Activated B cell treated with CpG ODN at 0.5 μM for 24 hours (primary cell): ENCODE results near the gene PLAAT4. TPM values are rescaled to one million over a fixed set of nuclear protein-coding genes. Genes with fewer than 3 reads are reported as not detected.
"Not testable (repeated sequence)": the region's sequence is repeated elsewhere in the genome, so short reads cannot be mapped to it uniquely, and the experiment has no call there.

ENCODE experiments used
- ATAC-seq: fragments of 200-7000 bp; cut with Tn5 transposase; one replicate; pipeline ENCODE4 v1.10.0; 2021; ENCODE audit warnings: low read depth, mild to moderate bottlenecking, moderate library complexity
- CTCF ChIA-PET: fragments of 350-600 bp; sonication (Branson Sonifier 250); formaldehyde crosslinking; loops from one replicate; lab custom pipeline; 2021; ENCODE audit warnings: antibody characterized with exemption; lab: Charles Lee
- POLR2A ChIA-PET: fragments of 350-600 bp; sonication (Branson Sonifier 250); formaldehyde crosslinking; loops from one replicate; lab custom pipeline; 2021; ENCODE audit warnings: antibody characterized with exemption; lab: Charles Lee
- DNase-seq: peaks from one replicate; pipeline ENCODE4 v3.0.0; 2022
- H3K27ac Mint-ChIP-seq: one replicate; pipeline ENCODE4 v1.8.0; 2020; ENCODE audit warnings: mixed read lengths
- H3K27me3 Mint-ChIP-seq: one replicate; pipeline ENCODE4 v1.8.0; 2021; ENCODE audit warnings: mixed read lengths
- H3K36me3 Mint-ChIP-seq: one replicate; pipeline ENCODE4 v1.8.0; 2021; ENCODE audit warnings: low read depth, mixed read lengths
- H3K4me1 Mint-ChIP-seq: one replicate; pipeline ENCODE4 v1.8.0; 2021; ENCODE audit warnings: mixed read lengths
- H3K4me3 Mint-ChIP-seq: one replicate; pipeline ENCODE4 v1.8.0; 2020; ENCODE audit warnings: mild to moderate bottlenecking, mixed read lengths
- H3K9me3 Mint-ChIP-seq: one replicate; pipeline ENCODE4 v1.8.0; 2020; ENCODE audit warnings: mixed read lengths
- intact Hi-C: fragments of 100-400 bp; cut with micrococcal nuclease; formaldehyde crosslinking; loops from one replicate; pipeline ENCODE4 v1.15.1; 2024
- total RNA-seq: library from RNA; stranded (reverse); gene quantifications from 2 replicates; pipeline ENCODE4 v1.2.3, GENCODE V29; 2022
- TF ChIP-seq, protein P1 (sequence below): fragments of 200-600 bp; IDR thresholded peaks from one replicate; pipeline ENCODE4 v1.8.0; 2022; ENCODE audit warnings: antibody characterized with exemption, mild to moderate bottlenecking

The PLAAT4 gene
- total RNA-seq, 1 donor from 2014 or later: 4.7 TPM

DNA sequence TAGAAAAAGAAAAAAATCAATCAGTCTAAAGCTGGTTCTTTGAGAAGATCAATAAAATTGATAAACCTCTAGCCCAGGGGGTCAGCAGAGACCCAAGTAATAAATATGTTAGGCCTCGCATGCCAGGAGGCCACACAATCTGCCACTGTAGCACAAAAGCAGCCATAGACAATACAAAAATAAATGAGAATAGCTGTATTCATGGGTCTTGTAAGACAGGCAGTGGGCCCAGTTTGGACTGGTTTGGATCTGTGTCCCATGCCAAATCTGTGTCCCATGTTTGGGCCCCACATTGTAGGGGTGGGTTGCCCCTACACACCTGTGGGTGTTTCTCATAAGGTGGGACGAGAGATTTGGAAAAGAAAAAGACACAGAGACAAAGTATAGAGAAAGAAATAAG lies 6.6 kb upstream of the PLAAT4 start:
- Mint-ChIP-seq H3K4me1 (peaks cover 19% of the 10 kb centered on the region), H3K27me3 (peaks cover 6% of the 10 kb centered on the region)
- CTCF ChIA-PET: no interaction called here

DNA sequence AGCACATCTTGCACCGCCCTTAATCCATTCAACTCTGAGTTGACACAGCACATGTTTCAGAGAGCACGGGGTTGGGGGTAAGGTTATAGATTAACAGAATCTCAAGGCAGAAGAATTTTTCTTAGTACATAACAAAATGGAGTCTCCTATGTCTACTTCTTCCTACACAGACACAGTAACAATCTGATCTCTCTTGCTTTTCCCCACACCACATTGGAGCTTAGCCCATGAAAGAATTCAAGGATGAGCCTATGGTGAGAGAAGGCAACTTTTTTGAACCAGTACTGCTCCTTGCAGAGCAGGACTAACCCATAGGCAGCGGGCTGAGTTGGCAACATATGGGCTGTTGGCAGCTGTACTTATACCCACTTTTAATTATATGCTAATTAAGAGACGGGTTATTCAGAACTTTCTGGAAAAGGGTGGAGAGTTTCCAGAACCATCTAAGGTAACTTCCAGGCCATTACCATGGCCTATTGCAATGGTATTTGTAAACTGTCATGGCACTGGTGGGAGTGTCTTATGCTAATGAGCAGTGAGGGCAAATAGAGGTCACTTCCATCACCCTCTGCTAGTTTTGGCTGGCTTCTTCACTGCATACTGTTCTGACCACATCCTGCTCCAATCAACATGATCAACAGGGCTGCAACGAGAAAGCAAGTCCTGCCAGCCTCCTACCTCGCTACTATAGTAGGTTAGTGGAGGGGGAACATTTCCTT lies 5.4 kb upstream of the PLAAT4 start:
- H3K9me3 Mint-ChIP-seq, DNase-seq, CTCF ChIA-PET, H3K27ac Mint-ChIP-seq, H3K27me3 Mint-ChIP-seq, H3K36me3 Mint-ChIP-seq, intact Hi-C loops, POLR2A ChIA-PET: not testable (repeated sequence)
- ATAC-seq: peak; percentile 88
- H3K4me1 Mint-ChIP-seq: peaks cover 27% of the 10 kb centered on the region
- H3K4me3 Mint-ChIP-seq: peak overlapping the region; percentile 29

More for the DNA sequence above, 6.6 kb upstream of the PLAAT4 start:
- H3K4me3 Mint-ChIP-seq: no peak overlapping the region
- POLR2A ChIA-PET: no interaction called here
- intact Hi-C loops: no loop called here
- no peak overlapping the region for H3K27ac Mint-ChIP-seq
- TF ChIP-seq, protein P1, sequence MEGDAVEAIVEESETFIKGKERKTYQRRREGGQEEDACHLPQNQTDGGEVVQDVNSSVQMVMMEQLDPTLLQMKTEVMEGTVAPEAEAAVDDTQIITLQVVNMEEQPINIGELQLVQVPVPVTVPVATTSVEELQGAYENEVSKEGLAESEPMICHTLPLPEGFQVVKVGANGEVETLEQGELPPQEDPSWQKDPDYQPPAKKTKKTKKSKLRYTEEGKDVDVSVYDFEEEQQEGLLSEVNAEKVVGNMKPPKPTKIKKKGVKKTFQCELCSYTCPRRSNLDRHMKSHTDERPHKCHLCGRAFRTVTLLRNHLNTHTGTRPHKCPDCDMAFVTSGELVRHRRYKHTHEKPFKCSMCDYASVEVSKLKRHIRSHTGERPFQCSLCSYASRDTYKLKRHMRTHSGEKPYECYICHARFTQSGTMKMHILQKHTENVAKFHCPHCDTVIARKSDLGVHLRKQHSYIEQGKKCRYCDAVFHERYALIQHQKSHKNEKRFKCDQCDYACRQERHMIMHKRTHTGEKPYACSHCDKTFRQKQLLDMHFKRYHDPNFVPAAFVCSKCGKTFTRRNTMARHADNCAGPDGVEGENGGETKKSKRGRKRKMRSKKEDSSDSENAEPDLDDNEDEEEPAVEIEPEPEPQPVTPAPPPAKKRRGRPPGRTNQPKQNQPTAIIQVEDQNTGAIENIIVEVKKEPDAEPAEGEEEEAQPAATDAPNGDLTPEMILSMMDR: no peak
- H3K36me3 Mint-ChIP-seq: no peaks in the 10 kb centered on the region
- DNase-seq (no peak), ATAC-seq (no peak)
- no peaks in the 10 kb centered on the region for H3K9me3 Mint-ChIP-seq

DNA sequence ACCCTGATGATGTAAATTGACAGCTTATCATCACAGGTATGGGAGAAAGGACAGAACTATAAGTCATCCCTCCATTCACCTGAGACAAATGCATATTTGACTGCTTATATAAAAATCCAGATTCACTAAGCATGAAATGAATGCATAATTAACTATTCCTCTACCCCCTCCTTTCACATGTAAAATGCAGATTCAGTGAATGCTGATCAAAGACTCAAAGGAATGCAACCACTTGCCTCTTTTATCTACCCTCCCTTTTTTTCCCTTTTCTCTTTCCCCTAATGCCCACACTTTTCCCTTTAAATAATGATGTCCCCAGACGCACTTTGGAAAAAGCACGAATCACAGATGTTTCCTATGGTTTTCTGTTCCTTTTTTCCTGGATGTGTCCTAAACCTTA lies 4.5 kb upstream of the PLAAT4 start:
- Mint-ChIP-seq H3K36me3 (no peaks in the 10 kb centered on the region), H3K4me3 (no peak overlapping the region), H3K27ac (no peak overlapping the region), H3K9me3 (no peaks in the 10 kb centered on the region), H3K4me1 (peaks cover 36% of the 10 kb centered on the region), H3K27me3 (peaks cover 3% of the 10 kb centered on the region)
- POLR2A ChIA-PET: no interaction called here
- intact Hi-C loops: no loop called here
- TF ChIP-seq, protein P1: no peak
- ATAC-seq (no peak), DNase-seq (no peak)
- CTCF ChIA-PET: interaction anchor here (0.7 kb wide), 1 partner anchor 1107 kb away, joined by 3 read pairs; no protein-coding TSS in a partner anchor

DNA sequence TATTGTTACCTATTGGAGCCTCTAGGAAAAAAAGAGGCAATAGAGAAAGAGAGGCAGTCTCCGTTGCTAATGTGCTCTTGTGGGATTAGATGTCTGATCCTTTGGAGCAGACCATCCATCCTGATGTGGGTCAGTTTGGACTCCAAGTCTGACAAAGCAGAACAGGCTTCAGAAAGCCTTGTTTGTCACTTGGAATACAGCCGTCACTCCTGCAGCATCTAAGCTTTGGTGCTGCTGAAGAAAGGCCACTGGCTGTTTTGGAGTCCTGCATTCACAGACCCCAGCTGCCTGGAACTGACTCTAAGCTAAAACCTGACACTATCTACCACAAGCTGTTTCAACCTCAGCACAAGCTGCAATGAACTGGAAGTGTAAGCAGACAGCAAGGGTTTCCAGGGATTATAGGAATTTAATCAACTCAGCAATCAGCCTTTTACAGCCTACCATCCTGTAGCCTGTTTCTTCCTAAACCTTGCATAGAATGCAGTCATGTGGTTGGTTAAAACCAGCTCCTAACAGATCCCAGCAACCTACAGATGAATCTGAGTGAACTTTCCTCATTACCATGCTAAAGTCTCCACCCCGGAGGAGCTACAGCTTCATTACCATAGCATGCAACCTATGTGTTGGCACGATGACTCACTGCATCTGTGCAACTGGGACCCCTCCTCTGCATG lies 3.7 kb upstream of the PLAAT4 start:
- H3K27ac Mint-ChIP-seq: no peak overlapping the region
- POLR2A ChIA-PET: no interaction called here
- H3K27me3 Mint-ChIP-seq: peaks cover 3% of the 10 kb centered on the region
- no peaks in the 10 kb centered on the region for H3K36me3 Mint-ChIP-seq
- CTCF ChIA-PET: interaction anchor here (0.6 to 0.7 kb wide), 2 partner anchors 746 to 1108 kb away, joined by 3 read pairs; no protein-coding TSS in a partner anchor
- TF ChIP-seq, protein P1: no peak
- no peak overlapping the region for H3K4me3 Mint-ChIP-seq
- peaks cover 42% of the 10 kb centered on the region for H3K4me1 Mint-ChIP-seq
- H3K9me3 Mint-ChIP-seq: no peaks in the 10 kb centered on the region
- DNase-seq: no peak
- ATAC-seq: no peak
- intact Hi-C loops: no loop called here

DNA sequence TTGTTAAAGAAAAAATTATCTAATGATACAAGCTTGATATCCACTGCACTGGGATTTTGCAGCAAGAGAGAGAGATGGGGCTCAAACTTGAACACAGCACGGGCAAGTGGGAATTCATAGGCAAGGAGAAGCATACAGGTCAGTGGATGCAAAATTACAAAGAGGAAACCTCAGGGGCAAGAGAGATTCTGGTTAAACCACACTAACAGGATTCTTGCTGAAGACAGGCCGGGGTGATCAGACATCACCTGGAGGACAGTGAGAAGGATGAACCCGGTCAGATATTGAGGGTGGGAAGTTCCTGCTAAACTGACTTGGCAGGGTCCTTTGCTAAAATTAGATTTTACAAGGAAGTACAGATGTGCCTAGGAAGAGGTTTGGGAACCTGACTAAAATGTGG lies 2.5 kb upstream of the PLAAT4 start:
- POLR2A ChIA-PET: no interaction called here
- H3K36me3 Mint-ChIP-seq: no peaks in the 10 kb centered on the region
- H3K4me1 Mint-ChIP-seq: peaks cover 42% of the 10 kb centered on the region
- H3K9me3 Mint-ChIP-seq: no peaks in the 10 kb centered on the region
- intact Hi-C loops: no loop called here
- TF ChIP-seq, protein P1: no peak
- CTCF ChIA-PET: no interaction called here
- no peak overlapping the region for H3K4me3 Mint-ChIP-seq
- no peak for DNase-seq
- no peak for ATAC-seq
- peaks cover 3% of the 10 kb centered on the region for H3K27me3 Mint-ChIP-seq
- no peak overlapping the region for H3K27ac Mint-ChIP-seq
